ENCODE data around the gene RNF186.
"Not testable (repeated sequence)": the region's sequence is repeated elsewhere in the genome, so short reads cannot be mapped to it uniquely, and the experiment has no call there.

The RNF186 gene

DNA sequence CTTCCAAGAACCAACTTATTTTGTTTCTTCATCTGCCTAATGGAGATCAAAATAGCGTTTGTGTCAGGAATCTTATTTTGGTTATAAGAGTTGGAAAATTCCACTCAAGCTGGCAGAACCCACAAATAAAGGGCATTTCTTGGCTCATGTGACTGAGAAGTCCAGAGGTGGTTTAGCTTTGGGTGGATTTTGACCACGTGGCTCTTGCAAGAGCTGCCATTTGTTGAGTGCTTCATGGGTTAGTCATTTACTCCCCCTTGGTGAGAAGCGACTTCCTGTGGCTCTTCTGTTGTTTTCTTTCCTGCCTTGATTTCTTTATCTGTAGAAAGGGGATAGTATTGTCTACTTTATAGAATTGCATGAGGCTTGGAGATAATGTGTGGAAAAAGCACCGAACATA is 9.5 kb upstream of the RNF186 start:
- DNase-seq (ENCODE audit: extremely low read depth, low read depth): no peak
- TF ChIP-seq CTCF (IDR thresholded peaks at IDR 0.05; ENCODE audit: low read depth, low read length): no peak

DNA sequence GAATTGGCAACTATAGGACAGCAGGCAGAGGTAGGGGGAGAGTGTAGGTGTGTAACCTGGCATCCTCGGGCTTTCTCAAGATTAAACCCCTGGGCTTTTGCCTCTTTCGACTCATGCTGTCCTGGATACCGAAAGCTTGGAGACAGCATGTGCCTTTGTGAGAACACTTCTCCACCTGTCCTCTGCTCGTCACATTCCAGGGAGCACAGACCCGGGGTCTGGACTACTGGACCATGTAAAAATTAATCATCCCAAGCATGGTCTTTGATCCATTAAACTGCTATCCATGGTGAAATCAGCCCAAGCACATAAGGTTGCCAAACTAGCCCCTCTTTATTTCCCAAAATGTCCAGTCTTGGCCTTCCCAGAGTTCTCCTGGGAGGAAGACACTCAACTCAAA is 9.0 kb upstream of the RNF186 start:
- no peak for TF ChIP-seq CTCF (IDR thresholded peaks at IDR 0.05; ENCODE audit: low read depth, low read length)
- no peak for DNase-seq (ENCODE audit: extremely low read depth, low read depth)

DNA sequence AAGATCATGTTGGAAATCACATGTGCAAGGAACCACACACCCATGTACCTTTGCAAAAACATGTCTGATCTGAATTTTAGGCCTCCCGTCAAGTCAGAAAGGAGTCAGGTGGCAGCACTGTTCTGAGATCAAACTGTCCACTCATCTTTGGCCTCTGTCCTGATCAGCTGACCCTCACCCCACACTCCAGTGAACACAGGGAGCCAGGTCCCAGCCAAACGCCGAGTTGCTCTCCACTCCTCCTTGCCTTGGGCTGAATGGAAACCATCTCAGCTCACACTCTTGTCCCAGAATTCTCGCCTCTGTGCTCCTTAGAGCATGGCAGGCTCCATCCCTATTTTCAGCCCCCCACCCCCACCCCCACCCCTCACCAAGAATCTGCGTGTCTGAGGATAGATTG is 4.6 kb upstream of the RNF186 start:
- TF ChIP-seq CTCF (IDR thresholded peaks at IDR 0.05; ENCODE audit: low read depth, low read length): no peak
- DNase-seq (ENCODE audit: extremely low read depth, low read depth): no peak

- no peak for DNase-seq (ENCODE audit: extremely low read depth, low read depth)
- no peak for TF ChIP-seq CTCF (IDR thresholded peaks at IDR 0.05; ENCODE audit: low read depth, low read length)
Measured at GRCh38 chr1:19818324-19818723, 3.2 kb upstream of the RNF186 start.

DNA sequence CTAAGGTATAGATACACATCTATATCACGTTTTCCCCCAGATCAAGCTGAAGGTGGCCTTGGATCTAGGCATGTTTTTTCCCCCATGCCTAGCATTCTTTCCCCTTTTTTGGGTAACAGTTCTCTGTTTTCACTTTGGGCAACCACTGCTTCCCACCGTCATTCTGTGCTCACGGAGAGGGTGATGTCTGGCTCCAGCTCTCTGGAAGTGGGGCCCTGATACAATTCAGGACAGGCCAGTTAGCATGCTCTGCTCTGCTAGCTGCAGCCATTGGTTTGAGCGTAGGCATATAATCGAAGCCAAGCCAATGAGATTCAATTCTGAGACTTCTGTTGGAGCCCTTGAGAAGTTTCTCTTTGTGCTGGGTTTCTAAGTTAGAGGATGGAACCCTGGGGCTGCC is 2.1 kb upstream of the RNF186 start:
- TF ChIP-seq CTCF (IDR thresholded peaks at IDR 0.05; ENCODE audit: low read depth, low read length): no peak
- DNase-seq (ENCODE audit: extremely low read depth, low read depth): no peak

DNA sequence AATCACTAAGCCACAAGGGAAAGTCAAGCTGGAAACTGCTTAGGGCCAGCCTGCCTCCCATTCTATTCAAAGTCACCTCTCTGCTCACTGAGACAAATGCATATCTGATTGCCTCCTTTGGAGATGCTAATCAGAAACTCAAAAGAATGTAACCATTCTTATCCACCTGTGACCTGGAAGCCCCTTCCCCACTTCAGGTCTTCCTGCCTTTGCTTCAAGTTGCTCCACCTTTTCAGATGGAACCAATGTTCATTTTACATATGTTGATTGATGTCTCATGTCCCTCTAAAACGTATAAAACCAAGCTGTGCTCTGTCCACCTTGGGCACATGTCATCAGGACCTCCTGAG is 1.6 kb upstream of the RNF186 start:
- not testable (repeated sequence) for DNase-seq (ENCODE audit: extremely low read depth, low read depth)

- no peak for DNase-seq (ENCODE audit: extremely low read depth, low read depth)
- no peak for TF ChIP-seq CTCF (IDR thresholded peaks at IDR 0.05; ENCODE audit: low read depth, low read length)
Measured at GRCh38 chr1:19815801-19816736, 986 bp upstream of the RNF186 start.

- no peak for DNase-seq (ENCODE audit: extremely low read depth, low read depth)
- no peak for TF ChIP-seq CTCF (IDR thresholded peaks at IDR 0.05; ENCODE audit: low read depth, low read length)
Measured at GRCh38 chr1:19814244-19814661, 830 bp downstream of the RNF186 start.
